Peyer's patch (tissue), 4 donors: ENCODE results near the gene DUSP1.

Source experiments
- POLR2A ChIP-seq, 2 donors: fragments of 450-650 bp; IDR thresholded peaks; one replicate each; pipeline ENCODE4 v1.5.1; 2017; ENCODE audit warnings: antibody characterized with exemption in 2 of 2, mild to moderate bottlenecking in 2 of 2, moderate library complexity in 2 of 2
- TF ChIP-seq, protein P1 (sequence below), 6 experiments: fragments of 450-650 bp in 4 of 6; fragments of 200-600 bp in 2 of 6; sonication (generic) in 1 of 6; IDR thresholded peaks; one replicate each; pipeline ENCODE4 v1.5.1; 2017 to 2019; ENCODE audit warnings: antibody characterized with exemption in 6 of 6, mild to moderate bottlenecking in 3 of 6, moderate library complexity in 1 of 6

DNA sequence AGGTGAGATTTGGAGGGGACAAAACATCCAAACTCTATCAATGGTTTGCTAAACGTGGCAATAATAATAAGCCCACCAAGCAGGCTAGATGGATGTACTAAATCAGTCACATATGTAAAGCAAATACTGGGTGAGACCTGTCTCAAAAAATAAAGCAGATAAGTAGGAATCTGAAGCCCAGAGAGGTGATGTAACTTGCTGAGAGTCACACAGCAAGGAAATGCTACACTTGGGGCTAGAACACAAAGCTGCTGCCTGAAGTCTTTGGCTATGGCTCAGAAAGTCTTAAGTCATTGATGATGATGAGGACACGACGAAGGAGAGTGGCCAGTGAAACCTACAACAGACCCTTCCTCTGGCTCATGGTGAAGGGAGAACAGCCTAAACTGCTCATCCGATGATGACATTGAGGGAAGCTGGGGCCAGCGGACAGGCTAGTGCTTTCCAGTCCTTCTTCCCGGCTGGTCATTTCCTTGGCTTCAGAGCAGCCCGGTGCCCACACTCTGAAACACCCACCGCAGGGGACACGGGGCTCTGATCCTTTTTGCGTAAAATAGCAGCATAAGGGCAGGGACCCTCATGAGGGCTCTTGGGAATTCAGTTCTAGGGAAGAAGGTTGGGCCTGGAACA, 14.1 kb downstream of the DUSP1 start:
- TF ChIP-seq, protein P1, sequence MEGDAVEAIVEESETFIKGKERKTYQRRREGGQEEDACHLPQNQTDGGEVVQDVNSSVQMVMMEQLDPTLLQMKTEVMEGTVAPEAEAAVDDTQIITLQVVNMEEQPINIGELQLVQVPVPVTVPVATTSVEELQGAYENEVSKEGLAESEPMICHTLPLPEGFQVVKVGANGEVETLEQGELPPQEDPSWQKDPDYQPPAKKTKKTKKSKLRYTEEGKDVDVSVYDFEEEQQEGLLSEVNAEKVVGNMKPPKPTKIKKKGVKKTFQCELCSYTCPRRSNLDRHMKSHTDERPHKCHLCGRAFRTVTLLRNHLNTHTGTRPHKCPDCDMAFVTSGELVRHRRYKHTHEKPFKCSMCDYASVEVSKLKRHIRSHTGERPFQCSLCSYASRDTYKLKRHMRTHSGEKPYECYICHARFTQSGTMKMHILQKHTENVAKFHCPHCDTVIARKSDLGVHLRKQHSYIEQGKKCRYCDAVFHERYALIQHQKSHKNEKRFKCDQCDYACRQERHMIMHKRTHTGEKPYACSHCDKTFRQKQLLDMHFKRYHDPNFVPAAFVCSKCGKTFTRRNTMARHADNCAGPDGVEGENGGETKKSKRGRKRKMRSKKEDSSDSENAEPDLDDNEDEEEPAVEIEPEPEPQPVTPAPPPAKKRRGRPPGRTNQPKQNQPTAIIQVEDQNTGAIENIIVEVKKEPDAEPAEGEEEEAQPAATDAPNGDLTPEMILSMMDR (IDR thresholded peaks at IDR 0.05), result no peak
- no peak for TF ChIP-seq POLR2A (IDR thresholded peaks at IDR 0.05)
